ENCODE results near the gene VSTM4. TPM values are rescaled to one million over a fixed set of nuclear protein-coding genes. Genes with fewer than 3 reads are reported as not detected.
A peak's percentile ranks its signal among the peaks of the same experiment; 100 is the strongest.

VSTM4 gene
- total and polyA plus RNA-seq, 9 of the 15 experiments (the other 6 are each of a cell fraction or from before 2014, with no cell fraction given) = 1.0 to 7.9 (median 3.0) TPM

DNA sequence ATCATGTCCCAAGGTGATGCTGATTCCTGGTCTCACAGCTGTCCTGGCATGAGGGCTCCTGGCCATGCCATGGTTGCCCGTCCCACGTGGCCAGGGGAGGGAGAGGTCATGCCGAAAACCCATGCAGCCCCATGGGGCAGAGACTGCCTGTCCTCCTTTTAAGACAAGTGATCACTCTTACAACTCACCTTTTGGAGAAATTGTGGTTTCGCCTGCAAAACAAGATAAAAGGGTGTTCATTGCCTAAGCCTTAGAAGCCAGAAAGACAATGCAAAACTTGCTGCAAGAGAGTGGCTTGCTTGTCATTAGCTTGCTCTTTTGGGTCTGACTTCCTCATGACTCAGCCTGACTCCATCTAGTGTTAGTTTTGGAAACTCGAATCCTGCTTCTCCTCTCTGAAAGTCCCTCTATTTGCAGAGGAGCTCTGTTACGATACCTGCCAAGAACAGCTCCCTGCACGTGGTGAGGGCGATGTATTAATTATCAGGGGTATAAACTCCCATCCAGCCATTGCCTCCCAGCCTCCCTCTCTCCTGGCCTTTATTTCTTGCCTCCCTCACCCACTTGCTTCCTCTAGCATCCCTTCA lies 46.2 kb upstream of the VSTM4 start (continued):
- TF ChIP-seq, protein P1, sequence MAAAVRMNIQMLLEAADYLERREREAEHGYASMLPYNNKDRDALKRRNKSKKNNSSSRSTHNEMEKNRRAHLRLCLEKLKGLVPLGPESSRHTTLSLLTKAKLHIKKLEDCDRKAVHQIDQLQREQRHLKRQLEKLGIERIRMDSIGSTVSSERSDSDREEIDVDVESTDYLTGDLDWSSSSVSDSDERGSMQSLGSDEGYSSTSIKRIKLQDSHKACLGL (CRISPR knock-in tag; IDR thresholded peaks at IDR 0.05; ENCODE audit: borderline replicate concordance, poor library complexity, severe bottlenecking) = no peak
- TF ChIP-seq CBX5 (IDR thresholded peaks at IDR 0.05; ENCODE audit: borderline replicate concordance, low read depth) (no peak), MBD2 (IDR thresholded peaks at IDR 0.05; ENCODE audit: borderline replicate concordance, low read depth) (0 out of 2 replicates have a peak, but pooled peaks have one; percentile 31), BCL6 (CRISPR knock-in tag; IDR thresholded peaks at IDR 0.05) (0 out of 2 replicates have a peak, but pooled peaks have one; percentile 28), UBTF (IDR thresholded peaks at IDR 0.05; ENCODE audit: borderline replicate concordance in 1 of 2, low read depth in 2 of 2, low read length in 2 of 2) (no peak), ZNF785 (CRISPR knock-in tag; IDR thresholded peaks at IDR 0.05) (no peak), EP400 (IDR thresholded peaks at IDR 0.05) (peak; percentile 42; the same call in 1 of the 2 replicates), POLR2G (IDR thresholded peaks at IDR 0.05; ENCODE audit: low read depth, low read length) (no peak), MCM2 (IDR thresholded peaks at IDR 0.05; ENCODE audit: low read depth) (no peak), ZNF384 (IDR thresholded peaks at IDR 0.05; ENCODE audit: low read depth, low read length) (no peak), ZC3H8 (IDR thresholded peaks at IDR 0.05) (no peak), JUN (IDR thresholded peaks at IDR 0.05; ENCODE audit: borderline replicate concordance, low read depth, low read length) (peak; percentile 57; the same call in 1 of the 2 replicates), JUN (CRISPR knock-in tag; IDR thresholded peaks at IDR 0.05; ENCODE audit: borderline replicate concordance) (no peak), MYNN (IDR thresholded peaks at IDR 0.05) (peak; percentile 50; the same call in 1 of the 2 replicates), MYNN (CRISPR knock-in tag; IDR thresholded peaks at IDR 0.05) (no peak), ZKSCAN1 (IDR thresholded peaks at IDR 0.05; ENCODE audit: low read depth, low read length) (0 out of 2 replicates have a peak, but pooled peaks have one; percentile 28), ZNF79 (CRISPR knock-in tag; IDR thresholded peaks at IDR 0.05; ENCODE audit: low read depth) (no peak), HNRNPH1 (optimal IDR thresholded peaks at IDR 0.05; ENCODE audit: low read depth, low read length) (no peak), IFI16 (CRISPR knock-in tag; IDR thresholded peaks at IDR 0.05) (no peak), RAD51 (IDR thresholded peaks at IDR 0.05; ENCODE audit: borderline replicate concordance, low read depth) (peak; percentile 55; the same call in 1 of the 2 replicates)
- TF ChIP-seq, protein P2, sequence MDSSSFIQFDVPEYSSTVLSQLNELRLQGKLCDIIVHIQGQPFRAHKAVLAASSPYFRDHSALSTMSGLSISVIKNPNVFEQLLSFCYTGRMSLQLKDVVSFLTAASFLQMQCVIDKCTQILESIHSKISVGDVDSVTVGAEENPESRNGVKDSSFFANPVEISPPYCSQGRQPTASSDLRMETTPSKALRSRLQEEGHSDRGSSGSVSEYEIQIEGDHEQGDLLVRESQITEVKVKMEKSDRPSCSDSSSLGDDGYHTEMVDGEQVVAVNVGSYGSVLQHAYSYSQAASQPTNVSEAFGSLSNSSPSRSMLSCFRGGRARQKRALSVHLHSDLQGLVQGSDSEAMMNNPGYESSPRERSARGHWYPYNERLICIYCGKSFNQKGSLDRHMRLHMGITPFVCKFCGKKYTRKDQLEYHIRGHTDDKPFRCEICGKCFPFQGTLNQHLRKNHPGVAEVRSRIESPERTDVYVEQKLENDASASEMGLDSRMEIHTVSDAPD (CRISPR knock-in tag; IDR thresholded peaks at IDR 0.05) = no peak
- TF ChIP-seq, protein P3, sequence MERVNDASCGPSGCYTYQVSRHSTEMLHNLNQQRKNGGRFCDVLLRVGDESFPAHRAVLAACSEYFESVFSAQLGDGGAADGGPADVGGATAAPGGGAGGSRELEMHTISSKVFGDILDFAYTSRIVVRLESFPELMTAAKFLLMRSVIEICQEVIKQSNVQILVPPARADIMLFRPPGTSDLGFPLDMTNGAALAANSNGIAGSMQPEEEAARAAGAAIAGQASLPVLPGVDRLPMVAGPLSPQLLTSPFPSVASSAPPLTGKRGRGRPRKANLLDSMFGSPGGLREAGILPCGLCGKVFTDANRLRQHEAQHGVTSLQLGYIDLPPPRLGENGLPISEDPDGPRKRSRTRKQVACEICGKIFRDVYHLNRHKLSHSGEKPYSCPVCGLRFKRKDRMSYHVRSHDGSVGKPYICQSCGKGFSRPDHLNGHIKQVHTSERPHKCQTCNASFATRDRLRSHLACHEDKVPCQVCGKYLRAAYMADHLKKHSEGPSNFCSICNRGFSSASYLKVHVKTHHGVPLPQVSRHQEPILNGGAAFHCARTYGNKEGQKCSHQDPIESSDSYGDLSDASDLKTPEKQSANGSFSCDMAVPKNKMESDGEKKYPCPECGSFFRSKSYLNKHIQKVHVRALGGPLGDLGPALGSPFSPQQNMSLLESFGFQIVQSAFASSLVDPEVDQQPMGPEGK (CRISPR knock-in tag; IDR thresholded peaks at IDR 0.05; ENCODE audit: borderline replicate concordance) = no peak
